ENCODE measurements around the gene ARHGAP32. TPM values are rescaled to one million over a fixed set of nuclear protein-coding genes. Genes with fewer than 3 reads are reported as not detected.

Gene ARHGAP32
- polyA plus RNA-seq, 1 experiment, result 6.1 TPM

- Histone ChIP-seq H3K4me3 (ENCODE audit: low read depth, low read length) (no peak overlapping the region), H3K27me3 (ENCODE audit: control insufficient read depth, insufficient read depth, low read length) (no peaks in the 10 kb centered on the region), H3K36me3 (ENCODE audit: control insufficient read depth, insufficient read depth, low read length) (peaks cover 3% of the 10 kb centered on the region; the same call in 1 of the 2 replicates)
- ChIA-PET CTCF (interaction anchor here (3.4 kb wide), 1 partner anchor 808 kb away, joined by 10 read pairs; no protein-coding TSS in a partner anchor), POLR2A (no interaction called here)
- no peak for DNase-seq (ENCODE audit: low read depth)
- no peak for TF ChIP-seq CTCF (IDR thresholded peaks at IDR 0.05; ENCODE audit: insufficient read depth, low read depth, low read length)
These were observed 226.6 kb downstream of the ARHGAP32 start for GRCh38 chr11:128965485-128965884.

- H3K27me3 ChIP-seq (ENCODE audit: control insufficient read depth, insufficient read depth, low read length), result no peaks in the 10 kb centered on the region
- POLR2A ChIA-PET, result no interaction called here
- peaks cover 3% of the 10 kb centered on the region; the same call in 1 of the 2 replicates for H3K36me3 ChIP-seq (ENCODE audit: control insufficient read depth, insufficient read depth, low read length)
- H3K4me3 ChIP-seq (ENCODE audit: low read depth, low read length), result no peak overlapping the region
- no peak for DNase-seq (ENCODE audit: low read depth)
- TF ChIP-seq CTCF (IDR thresholded peaks at IDR 0.05; ENCODE audit: insufficient read depth, low read depth, low read length), result no peak
- CTCF ChIA-PET, result interaction anchor here (1.2 to 3.4 kb wide), 2 partner anchors 79 to 807 kb away, joined by 7 to 10 read pairs; no protein-coding TSS in a partner anchor
These were observed 227.6 kb downstream of the ARHGAP32 start for GRCh38 chr11:128964463-128964930.

GRCh38 chr11:128963744-128964325 lies 228.3 kb downstream of the ARHGAP32 start:
- ChIA-PET POLR2A (no interaction called here), CTCF (interaction anchor here (1.2 to 3.4 kb wide), 3 partner anchors 79 to 806 kb away, joined by 7 to 17 read pairs (median 10); no protein-coding TSS in a partner anchor)
- H3K36me3 ChIP-seq (ENCODE audit: control insufficient read depth, insufficient read depth, low read length), result no peaks in the 10 kb centered on the region
- no peak for TF ChIP-seq CTCF (IDR thresholded peaks at IDR 0.05; ENCODE audit: insufficient read depth, low read depth, low read length)
- no peak for DNase-seq (ENCODE audit: low read depth)
- H3K4me3 ChIP-seq (ENCODE audit: low read depth, low read length), result no peak overlapping the region
- no peaks in the 10 kb centered on the region for H3K27me3 ChIP-seq (ENCODE audit: control insufficient read depth, insufficient read depth, low read length)

- Histone ChIP-seq H3K27me3 (ENCODE audit: control insufficient read depth, insufficient read depth, low read length) (peaks cover 1% of the 10 kb centered on the region; the same call in 1 of the 2 replicates), H3K36me3 (ENCODE audit: control insufficient read depth, insufficient read depth, low read length) (no peaks in the 10 kb centered on the region), H3K4me3 (ENCODE audit: low read depth, low read length) (no peak overlapping the region)
- no peak for DNase-seq (ENCODE audit: low read depth)
- POLR2A ChIA-PET, result no interaction called here
- CTCF ChIA-PET, result interaction anchor here (0.7 to 3.4 kb wide), 4 partner anchors 77 to 805 kb away, joined by 3 to 17 read pairs (median 6); no protein-coding TSS in a partner anchor
- no peak for TF ChIP-seq CTCF (IDR thresholded peaks at IDR 0.05; ENCODE audit: insufficient read depth, low read depth, low read length)
These were observed 229.2 kb downstream of the ARHGAP32 start for GRCh38 chr11:128962896-128963295.

- no peaks in the 10 kb centered on the region for H3K36me3 ChIP-seq (ENCODE audit: control insufficient read depth, insufficient read depth, low read length)
- CTCF ChIA-PET, result interaction anchor here (1.0 to 2.2 kb wide), 2 partner anchors 75 to 77 kb away, joined by 3 to 17 read pairs; no protein-coding TSS in a partner anchor
- TF ChIP-seq CTCF (IDR thresholded peaks at IDR 0.05; ENCODE audit: insufficient read depth, low read depth, low read length), result no peak
- DNase-seq (ENCODE audit: low read depth), result no peak
- POLR2A ChIA-PET, result no interaction called here
- no peak overlapping the region for H3K4me3 ChIP-seq (ENCODE audit: low read depth, low read length)
- H3K27me3 ChIP-seq (ENCODE audit: control insufficient read depth, insufficient read depth, low read length), result peaks cover 1% of the 10 kb centered on the region
These were observed 230.5 kb downstream of the ARHGAP32 start for GRCh38 chr11:128961645-128962044.
